HCT116 (cell line): Measurements from ENCODE around the gene COL4A4.

Source experiments
- EGR1 ChIP-seq: IDR thresholded peaks from 2 replicates; pipeline ENCODE4 v1.6.1; 2012; ENCODE audit warnings: low read depth
- EZH2 ChIP-seq: fragments of 200-600 bp; sonication (generic); IDR thresholded peaks from 2 replicates; pipeline ENCODE4 v1.6.1; 2017; ENCODE audit warnings: antibody characterized with exemption, mixed run types
- EZH2phosphoT487 ChIP-seq: fragments of 200-600 bp; IDR thresholded peaks from 2 replicates; pipeline ENCODE4 v1.6.1; 2018; ENCODE audit warnings: antibody characterized with exemption, borderline replicate concordance
- JUND ChIP-seq: IDR thresholded peaks from 2 replicates; pipeline ENCODE4 v1.6.1; 2012
- POLR2A ChIP-seq: IDR thresholded peaks from 2 replicates; pipeline ENCODE4 v1.7.0; 2011; ENCODE audit warnings: borderline replicate concordance; ENCODE audit not compliant: insufficient read depth, insufficient read length; ENCODE audit errors: extremely low read depth
- ZFX ChIP-seq: fragments of 450-650 bp; IDR thresholded peaks from 2 replicates; pipeline ENCODE4 v1.6.1; 2017
- ZNF274 ChIP-seq: fragments of 200-500 bp; sonication (Bioruptor generic); IDR thresholded peaks from 2 replicates; pipeline ENCODE4 v1.6.1; 2014; ENCODE audit warnings: mild to moderate bottlenecking, low read depth, low read length, inconsistent platforms
- TF ChIP-seq, protein P1 (sequence below), 3 experiments: fragments of 200-600 bp in 1 of 3; sonication (generic) in 1 of 3; IDR thresholded peaks in 2 of 3; conservative IDR thresholded peaks in 1 of 3; 2 replicates each; pipeline ENCODE4 v1.5.1; 2012 to 2017; ENCODE audit warnings: low read depth in 2 of 3, low read length in 2 of 3, antibody characterized with exemption in 1 of 3, borderline replicate concordance in 1 of 3, control low read depth in 1 of 3, mild to moderate bottlenecking in 1 of 3, mixed read lengths in 1 of 3, mixed run types in 1 of 3, moderate library complexity in 1 of 3; ENCODE audit not compliant: insufficient read depth in 1 of 3
- TF ChIP-seq, protein P2 (sequence below): IDR thresholded peaks from 2 replicates; pipeline ENCODE4 v1.6.1; 2012

- TF ChIP-seq POLR2A (no peak), ZNF274 (no peak), EGR1 (no peak), EZH2 (no peak), JUND (no peak), EZH2phosphoT487 (no peak), ZFX (no peak)
- TF ChIP-seq, protein P1, sequence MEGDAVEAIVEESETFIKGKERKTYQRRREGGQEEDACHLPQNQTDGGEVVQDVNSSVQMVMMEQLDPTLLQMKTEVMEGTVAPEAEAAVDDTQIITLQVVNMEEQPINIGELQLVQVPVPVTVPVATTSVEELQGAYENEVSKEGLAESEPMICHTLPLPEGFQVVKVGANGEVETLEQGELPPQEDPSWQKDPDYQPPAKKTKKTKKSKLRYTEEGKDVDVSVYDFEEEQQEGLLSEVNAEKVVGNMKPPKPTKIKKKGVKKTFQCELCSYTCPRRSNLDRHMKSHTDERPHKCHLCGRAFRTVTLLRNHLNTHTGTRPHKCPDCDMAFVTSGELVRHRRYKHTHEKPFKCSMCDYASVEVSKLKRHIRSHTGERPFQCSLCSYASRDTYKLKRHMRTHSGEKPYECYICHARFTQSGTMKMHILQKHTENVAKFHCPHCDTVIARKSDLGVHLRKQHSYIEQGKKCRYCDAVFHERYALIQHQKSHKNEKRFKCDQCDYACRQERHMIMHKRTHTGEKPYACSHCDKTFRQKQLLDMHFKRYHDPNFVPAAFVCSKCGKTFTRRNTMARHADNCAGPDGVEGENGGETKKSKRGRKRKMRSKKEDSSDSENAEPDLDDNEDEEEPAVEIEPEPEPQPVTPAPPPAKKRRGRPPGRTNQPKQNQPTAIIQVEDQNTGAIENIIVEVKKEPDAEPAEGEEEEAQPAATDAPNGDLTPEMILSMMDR (IDR thresholded peaks at IDR 0.05 in 2 of 3, conservative IDR thresholded peaks at IDR 0.05 in 1 of 3; ENCODE audit: borderline replicate concordance in 1 of 3, insufficient read depth in 1 of 3, low read depth in 2 of 3, low read length in 2 of 3) = no peak
- TF ChIP-seq, protein P2, sequence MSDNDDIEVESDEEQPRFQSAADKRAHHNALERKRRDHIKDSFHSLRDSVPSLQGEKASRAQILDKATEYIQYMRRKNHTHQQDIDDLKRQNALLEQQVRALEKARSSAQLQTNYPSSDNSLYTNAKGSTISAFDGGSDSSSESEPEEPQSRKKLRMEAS = no peak
These were observed 20.1 kb downstream of the COL4A4 start for GRCh38 chr2:227143895-227144294.
